Measurements from ENCODE around the gene CTIF.

The CTIF gene

GRCh38 chr18:48858676-48859075 is 319.8 kb downstream of the CTIF start:
- TF ChIP-seq CTCF (IDR thresholded peaks at IDR 0.05): no peak

GRCh38 chr18:48859311-48860268 is 320.8 kb downstream of the CTIF start:
- TF ChIP-seq CTCF (IDR thresholded peaks at IDR 0.05): no peak

GRCh38 chr18:48860269-48861180 is 321.7 kb downstream of the CTIF start:
- no peak for TF ChIP-seq CTCF (IDR thresholded peaks at IDR 0.05)

DNA sequence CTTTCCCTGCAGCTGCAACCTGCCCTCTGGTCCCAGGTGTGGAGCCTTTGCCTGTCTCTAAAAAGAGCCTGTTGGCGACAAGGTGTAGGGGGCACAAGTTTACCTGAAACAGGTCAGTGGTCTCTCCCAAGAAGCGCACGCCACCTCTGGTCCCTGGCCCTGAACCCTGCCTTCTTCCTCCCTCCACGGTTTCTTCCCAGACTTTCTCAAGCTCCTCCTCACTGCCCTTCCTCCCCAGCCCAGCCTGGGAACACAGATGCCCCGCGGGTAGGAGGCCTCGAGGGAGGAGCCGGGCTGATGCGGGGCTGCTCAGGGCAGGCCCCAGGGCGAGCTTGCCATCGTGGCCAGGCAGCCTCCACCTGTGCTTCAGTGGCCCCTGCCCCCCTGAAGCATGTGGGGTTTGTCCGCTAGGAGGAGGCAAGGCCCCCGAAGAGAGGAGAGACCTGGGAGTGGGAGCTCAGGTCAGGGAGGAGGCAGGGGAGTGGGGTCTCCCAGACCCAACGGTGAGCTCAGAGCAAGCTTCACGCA is 322.4 kb downstream of the CTIF start:
- TF ChIP-seq CTCF (IDR thresholded peaks at IDR 0.05): no peak

GRCh38 chr18:48862132-48862531 is 323.3 kb downstream of the CTIF start:
- no peak for TF ChIP-seq CTCF (IDR thresholded peaks at IDR 0.05)

- TF ChIP-seq CTCF (IDR thresholded peaks at IDR 0.05): no peak
Observed at GRCh38 chr18:48862678-48863270, 323.9 kb downstream of the CTIF start.

All from LNCAP (cell line).